Fibroblast of the conjunctiva (primary cell): Measurements from ENCODE around the gene C9orf50.

Experiments used
- DNase-seq: peaks from one replicate; pipeline ENCODE4 v3.0.0-alpha.2; 2010; ENCODE audit warnings: low read depth

C9orf50 gene

GRCh38 chr9:129569502-129570449 is 51.1 kb downstream of the C9orf50 start:
- no peak for DNase-seq

- no peak for DNase-seq
These were observed 52.1 kb downstream of the C9orf50 start for GRCh38 chr9:129568560-129569501.

- no peak for DNase-seq
These were observed 52.9 kb downstream of the C9orf50 start for GRCh38 chr9:129567842-129568559.

DNA sequence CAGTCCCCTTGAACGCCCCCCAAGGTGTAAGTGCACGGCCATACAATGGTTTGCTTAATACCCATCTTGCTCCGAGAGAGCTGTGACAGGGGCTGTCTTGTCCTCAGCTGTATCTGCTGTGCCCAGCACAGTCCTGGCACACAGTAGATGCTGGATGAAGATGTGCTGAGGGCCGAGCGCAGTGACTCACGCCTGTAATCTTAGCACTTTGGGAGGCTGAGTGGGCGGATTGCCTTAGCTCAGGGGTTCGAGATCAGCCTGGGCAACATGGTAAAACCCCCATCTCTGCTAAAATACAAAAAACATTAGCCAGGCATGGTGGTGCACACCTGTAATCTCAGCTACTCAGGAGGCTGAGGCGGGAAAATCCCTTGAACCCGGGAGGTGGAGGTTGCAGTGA is 53.6 kb downstream of the C9orf50 start:
- DNase-seq: no peak

DNA sequence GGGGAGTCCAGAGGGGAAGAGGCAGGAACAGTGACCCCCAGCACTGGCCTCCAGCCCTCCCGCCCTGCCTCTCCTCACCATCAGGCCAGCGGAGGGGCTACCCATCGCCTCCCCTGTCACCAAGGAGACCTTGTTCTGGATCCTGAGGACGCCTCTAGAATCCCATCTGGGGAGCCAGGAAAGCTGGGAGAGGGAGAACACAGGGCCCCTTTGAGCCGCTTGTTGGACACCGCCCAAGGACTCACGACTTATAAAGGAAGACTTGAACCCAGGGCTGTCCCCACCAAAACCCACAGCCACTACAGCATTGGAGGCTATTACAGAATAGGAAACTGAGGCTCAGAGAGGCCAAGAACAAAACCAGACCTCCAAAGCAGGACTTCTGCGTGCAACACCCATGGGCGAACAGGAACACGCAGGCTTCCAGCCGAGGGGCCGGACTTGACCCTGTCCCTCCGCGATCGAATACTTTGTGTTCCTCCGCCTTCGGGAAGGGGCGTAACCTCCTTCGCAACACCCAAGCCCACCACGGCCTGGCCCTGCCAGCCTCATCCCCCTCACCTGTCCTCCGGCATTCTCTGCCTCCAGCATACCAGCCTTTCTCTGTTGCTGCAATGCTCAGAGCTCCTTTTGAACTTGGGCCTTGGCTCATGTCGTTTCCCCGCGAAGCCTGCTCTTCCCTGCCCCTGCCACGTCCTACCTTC is 54.2 kb downstream of the C9orf50 start:
- no peak for DNase-seq

DNA sequence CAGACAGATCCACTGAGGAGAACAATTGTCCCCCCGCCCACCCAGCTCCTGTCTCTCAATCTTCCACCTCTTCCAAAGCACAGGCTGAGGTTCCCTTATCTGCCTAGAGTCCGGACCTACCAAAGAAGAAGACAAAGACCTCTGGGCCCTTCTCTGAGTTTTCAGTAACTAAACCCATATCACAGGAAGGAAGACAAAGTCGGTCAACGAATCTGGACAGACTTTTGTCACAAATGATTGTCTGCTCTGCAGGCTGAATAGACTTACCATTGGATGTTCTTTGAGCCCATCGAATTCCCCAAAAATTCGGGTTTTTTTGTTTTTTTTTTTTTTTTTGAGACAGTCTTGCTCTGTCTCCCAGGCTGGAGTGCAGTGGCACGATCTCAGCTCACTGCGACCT is 58.0 kb downstream of the C9orf50 start:
- DNase-seq: no peak

DNA sequence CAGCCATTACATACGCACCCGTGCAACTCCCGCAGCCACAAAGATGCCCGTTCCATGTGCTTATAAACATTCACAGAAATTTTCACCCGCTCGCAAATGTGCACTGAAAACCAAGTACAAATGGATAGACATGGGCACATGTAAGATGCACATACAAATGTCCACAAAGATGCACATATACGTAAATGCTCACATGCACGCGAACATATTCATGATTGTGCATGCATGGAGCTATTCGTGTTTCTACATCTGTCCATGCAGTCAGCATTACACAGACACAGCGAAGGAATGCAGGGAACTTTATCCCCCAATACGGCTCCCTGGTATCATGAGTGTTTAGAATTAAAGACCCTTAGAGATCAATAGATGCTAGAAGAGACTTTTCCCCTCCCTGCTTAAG is 58.4 kb downstream of the C9orf50 start:
- no peak for DNase-seq
